ENCODE data around the gene FAM83E.
"Not testable (repeated sequence)": the region's sequence is repeated elsewhere in the genome, so short reads cannot be mapped to it uniquely, and the experiment has no call there.

FAM83E gene

DNA sequence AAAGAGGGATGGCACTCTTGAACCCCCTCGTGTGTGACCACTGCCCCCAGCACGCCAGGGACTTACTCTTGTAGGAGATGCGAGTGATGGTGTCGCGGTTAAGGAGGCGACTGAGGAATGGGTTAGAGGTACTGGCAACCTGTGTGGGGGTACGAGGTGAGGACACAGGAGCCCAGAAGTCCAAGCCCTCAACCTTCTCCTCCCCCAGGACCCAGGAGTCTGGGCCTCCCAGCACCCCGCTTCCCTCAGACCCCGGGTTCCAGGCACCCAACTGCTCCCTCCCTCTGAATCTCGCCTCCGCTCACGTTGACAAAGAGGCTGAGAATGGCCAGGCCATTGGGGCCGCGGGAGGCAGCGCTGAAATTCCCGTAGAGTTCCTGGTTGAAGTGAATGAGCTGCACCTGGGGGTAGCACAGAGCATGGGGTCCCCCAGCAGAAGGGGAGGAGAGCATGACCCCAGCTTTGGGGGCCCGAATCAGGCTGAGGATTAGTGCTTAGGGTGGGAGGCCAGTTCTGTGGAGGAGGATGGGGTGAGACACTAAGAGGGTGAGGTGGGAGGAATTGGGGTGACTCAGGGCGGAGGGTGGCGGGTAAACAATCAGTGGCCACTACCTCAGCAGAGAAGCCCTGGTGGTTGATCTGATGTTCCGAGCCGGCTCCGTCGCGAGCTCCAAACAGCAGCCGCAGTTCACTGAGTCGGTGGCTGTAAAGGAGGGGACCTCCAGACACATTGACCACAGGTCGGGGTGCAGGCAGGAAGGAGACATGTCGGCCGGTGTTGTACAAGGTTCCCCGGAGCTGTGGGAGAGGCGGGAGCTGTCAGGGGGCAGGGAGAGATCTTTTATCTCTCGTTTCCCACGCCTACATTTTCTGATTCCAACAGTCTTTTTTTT, 24.9 kb upstream of the FAM83E start:
- peak; percentile 77 for DNase-seq (ENCODE audit: low spot score)

DNA sequence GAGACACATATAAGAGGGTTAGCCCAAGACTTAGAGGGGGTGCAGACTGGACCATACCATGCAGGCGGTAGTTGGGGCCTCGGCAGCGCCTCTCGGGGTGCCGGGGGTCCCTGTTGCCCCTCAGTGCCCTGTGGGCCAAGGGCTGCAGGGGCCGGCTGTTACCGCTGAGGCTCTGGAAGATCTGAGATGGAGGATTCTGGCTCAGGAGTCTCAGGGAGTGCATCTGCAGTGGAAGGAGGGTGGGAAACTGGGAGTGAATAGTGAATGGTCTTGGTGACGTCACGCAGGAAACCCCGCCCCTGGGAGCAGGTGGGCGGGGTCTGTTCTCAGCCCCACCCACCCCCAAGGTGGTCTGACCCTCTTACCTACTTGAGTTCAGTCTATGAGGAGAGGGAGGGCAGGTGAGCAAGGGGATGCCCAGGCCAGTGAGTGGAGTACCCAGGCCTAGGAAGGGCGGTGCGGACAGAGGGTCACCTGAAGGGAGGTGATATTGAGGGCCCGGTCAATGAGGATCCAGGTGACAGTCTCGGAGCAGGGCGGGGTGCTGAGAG, 24.0 kb upstream of the FAM83E start:
- DNase-seq (ENCODE audit: low spot score): no peak

DNA sequence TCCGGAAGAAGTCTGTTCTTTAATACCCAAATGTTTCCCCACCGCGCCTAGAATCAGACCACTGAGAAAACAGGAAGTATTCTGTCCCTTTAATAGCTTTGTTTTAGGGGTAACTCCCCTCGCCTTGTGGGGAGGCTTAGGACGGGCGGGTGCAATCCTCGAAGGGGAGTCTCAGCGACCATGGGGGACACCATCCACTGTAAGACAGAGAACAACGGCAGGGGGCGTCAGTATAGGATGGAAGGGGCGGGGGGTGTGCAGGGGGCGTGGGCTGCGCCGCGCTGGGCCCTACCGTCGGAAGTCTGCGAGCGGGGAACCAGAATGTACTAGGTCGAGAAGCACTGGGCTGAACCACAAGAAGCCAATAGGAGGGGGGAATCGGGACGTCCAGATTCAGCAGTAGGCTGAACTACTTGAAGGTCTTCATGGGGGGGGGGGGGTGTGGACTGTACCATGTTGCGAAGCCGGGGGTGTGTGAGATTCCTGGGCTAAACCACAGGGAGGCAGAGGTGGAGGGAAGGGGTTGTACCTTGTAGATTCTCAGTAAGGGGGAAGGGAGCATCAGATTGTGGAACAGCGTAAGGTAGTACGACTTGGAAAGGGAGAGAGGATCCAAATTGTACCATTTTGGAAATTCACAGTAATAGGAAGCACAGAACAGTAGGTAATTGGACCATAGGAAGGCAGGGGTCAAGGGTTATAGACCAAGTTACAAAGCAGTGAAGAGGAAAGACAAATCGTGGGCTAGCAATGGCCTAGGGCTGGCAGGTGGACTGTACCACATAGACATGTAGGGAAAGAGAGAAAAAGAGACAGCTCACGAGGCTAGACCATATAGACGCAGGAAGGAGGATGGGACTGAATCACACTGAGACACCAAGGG, 23.3 kb upstream of the FAM83E start:
- DNase-seq (ENCODE audit: low spot score): peak; percentile 96

DNA sequence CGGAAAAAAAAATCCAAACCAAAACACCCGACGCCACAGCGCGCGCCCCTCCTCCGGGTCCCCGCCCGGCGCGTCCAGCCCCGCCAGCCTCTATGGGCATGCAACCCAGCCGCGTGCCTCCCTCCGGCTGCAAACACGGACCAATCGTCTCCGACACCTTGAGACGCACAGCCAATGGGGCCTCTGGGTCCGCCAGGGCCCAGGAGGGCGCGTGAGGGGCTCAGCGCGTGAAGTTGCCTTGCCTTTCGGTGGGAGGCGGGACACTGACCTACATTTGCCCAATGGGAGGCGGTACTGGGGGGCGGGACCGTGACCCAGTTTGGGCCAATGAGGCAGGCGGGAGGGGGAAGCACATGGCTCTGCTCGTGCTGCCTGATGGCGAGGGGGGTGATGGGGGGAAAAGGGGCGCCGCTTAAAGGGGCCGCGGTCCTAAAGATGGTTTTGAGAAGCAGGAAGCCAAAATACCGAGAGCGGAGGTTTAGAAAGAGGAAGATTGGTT, 22.6 kb upstream of the FAM83E start:
- DNase-seq (ENCODE audit: low spot score): peak; percentile 99

DNA sequence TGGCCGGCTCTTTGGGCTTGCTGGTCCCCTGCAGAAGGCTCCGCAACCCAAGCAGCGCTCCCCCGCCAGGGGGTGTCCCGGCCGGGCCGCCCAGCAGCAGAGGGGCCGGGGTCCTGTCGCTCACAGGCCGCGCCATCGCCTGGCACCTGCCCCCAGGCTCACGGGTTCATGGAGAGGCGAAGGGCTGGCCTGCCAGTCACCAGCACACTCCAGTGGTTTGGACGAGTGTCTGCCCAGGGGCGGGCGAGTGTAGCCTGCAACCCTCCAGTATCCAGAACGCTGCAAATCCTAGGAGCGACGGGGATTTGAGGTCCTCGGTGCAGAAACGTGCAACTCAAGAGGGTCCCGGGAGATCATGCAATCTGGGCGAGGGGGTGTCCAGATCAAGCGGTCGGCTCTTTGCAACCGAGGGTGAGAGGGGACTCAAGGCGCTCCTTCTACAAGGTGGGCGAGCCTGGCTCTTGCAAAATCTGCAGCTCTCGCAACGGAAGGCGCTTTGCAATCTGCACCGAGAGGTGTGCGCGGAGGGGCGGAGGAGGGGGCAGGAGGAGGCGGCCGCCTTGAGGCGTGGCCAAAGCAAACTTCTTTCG, 22.1 kb upstream of the FAM83E start, which contains the start of gene DBP:
TSS of gene DBP (minus strand) at position 521 of the 590 bp plus-strand sequence. CDS start at position 136, 385 bp downstream.
- DNase-seq (ENCODE audit: low spot score): peak; percentile 73

DNA sequence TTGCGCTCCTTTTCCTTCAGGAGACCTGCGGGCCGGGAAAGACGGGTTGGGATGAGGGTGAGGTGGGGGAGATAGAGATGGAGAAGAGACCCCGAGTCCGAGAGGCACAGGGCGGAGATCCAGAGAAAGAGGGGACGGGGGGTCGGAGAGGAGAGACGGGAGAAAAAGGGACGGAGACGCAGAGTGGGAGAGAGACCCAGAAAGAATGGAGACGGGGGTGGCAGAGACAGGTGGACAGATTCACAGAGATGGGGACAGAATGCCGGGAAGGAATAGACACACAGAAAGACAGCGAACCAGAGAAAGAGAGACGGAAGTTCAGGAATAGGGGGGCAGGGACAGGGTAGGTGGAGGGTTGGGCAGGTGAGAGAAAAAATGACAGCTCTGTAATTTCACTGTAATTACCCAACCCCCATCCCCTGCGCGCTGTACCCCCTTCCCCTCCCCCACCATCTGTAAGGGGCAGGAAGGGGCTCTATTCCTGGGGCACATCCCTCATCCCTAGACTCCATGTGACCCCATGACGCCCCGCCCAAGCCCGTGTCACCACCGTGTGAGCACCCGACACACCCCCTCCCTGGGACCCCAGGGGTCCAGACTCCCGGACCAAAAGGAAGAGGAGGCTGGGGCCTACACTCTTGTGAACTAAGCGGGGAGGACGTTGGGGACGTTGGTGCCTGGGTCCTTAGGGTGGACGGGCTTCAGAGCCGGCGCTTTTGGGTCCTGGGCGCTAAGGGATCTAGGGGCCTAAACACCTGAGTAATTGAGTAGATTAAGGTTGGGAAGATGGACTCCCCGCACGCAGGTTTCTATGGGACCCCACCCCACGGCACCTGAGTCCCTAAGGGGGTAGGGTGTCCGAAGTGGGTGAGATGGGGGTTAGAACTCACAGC, 21.3 kb upstream of the FAM83E start:
- DNase-seq (ENCODE audit: low spot score): no peak

DNA sequence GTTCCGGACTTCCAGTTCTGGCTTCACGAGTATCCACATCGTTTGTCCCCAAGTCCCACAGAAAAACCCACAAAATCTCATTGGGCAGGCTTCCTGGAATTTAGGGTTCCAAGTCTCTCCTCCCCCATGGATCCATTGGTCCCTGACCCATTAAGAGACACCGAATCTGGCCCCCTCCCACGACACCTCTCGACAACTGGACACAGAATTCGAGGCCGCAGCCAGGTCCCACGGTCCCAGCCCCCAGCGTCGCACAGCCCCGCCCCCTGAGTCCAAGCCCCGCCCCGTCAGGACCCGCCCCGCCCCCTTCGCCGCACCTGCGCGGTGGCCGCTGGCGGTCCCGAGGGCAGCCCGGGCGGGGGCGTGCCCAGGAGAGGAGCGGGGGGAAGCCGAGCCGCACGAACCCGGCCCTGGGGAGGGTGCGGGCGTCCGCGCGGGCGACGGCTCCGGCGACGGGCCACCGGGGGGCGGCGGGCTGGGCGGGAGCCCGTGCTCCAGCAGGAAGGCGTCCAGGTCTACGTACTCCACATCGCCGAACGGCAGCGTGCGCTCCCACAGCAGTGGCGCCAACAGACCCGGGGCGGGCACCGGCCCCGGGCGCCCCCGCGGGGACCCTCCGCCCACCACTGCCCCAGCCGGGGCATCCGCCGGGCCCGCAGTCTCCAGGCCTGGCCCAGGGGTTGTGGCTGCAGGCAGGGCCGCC, 20.5 kb upstream of the FAM83E start:
- DNase-seq (ENCODE audit: low spot score): peak; percentile 68

DNA sequence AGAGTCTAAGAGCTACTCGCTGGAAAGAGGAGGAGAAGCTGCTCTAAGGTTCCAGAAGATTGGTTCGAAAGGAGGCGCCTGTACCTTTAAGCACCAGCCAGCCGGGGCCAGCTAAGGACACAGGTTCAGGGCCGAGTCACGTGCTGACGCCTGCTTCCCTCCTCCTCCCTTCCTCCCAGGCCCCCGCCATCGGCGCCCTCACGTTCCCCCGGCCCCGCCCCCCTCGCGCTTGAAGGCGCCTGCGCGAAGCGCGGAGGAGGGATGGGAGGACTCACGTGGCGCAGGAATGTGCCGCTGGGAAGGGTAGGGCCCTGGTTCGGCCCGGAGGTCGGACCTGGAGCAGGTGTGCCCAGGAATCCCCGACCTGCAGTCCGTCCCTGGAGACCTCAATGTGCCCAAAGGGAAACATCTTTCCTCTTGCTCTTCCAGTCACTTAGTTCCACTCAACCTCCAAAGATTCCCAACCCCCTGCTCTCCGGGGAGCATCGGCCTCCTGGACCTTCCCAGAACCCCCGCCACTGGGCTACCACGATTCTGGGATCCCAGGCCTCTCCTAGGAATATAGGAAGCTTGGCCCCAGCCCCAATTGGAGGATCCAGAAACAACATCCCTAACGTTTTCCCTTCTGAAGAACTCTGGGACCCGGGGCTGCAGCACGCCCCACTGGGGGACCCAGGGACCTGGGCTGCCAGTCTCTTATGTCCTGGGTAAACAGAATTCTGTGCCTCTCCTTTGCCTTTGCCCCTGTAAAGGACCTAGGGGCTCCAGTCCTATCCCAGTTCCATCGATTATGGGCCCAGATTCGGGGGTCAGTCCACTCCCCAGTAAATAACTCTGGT, 19.8 kb upstream of the FAM83E start:
- peak; percentile 97 for DNase-seq (ENCODE audit: low spot score)

DNA sequence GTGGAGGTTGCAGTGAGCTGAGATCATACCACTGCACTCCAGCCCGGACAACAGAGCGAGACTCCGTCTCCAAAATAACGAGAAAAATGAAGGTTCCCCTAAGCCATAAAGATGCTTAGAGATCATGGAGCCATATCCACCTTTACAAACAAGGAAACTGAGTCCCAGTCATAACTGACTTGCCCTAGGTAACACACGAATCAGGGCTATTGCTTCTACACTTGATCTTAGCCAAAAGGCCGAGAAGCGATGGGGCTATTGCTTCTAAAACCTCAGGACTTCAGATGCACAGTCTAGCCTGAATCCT, 19.1 kb upstream of the FAM83E start:
- no peak for DNase-seq (ENCODE audit: low spot score)

DNA sequence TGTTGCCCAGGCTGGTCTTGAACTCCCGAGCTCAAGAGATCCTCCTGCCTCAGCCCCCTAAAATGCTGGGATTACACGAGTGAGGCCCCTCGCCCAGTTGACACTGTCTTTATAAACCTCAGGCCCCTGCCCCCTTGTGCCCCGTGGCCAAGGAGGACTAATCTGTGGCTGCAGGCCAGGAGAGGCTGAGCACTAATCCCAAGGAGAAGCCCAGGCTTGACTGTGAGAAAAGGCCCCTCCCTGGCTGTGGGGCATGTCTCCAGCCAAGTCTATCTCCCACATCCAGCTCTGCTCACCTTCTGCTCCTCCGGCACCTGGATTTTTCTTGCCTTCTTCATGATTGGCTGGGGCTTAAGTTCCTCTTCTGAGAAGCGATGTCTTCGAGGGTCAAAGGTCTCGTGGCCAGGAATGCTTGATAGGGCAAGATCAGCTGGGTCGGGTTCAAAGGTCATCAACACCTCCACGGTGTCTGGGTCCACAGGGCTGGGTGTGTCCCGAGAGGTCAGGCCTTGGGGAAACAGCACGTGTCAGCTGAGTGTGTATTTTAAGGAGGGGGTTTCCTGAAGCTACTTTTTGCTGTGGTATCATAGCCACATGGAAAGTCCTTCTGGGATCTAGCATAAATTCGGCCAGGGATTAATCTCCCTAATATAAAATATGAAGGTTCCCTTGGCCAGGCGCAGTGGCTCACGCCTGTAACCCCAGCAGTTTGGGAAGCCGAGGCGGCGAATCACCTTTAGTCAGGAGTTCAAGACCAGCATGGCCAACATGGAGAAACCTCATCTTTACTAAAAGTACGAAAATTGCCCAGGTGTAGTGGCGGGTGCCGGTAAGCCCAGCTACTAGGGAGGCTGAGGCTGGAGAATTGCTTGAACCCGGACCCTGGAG, 18.5 kb upstream of the FAM83E start:
- DNase-seq (ENCODE audit: low spot score): no peak

DNA sequence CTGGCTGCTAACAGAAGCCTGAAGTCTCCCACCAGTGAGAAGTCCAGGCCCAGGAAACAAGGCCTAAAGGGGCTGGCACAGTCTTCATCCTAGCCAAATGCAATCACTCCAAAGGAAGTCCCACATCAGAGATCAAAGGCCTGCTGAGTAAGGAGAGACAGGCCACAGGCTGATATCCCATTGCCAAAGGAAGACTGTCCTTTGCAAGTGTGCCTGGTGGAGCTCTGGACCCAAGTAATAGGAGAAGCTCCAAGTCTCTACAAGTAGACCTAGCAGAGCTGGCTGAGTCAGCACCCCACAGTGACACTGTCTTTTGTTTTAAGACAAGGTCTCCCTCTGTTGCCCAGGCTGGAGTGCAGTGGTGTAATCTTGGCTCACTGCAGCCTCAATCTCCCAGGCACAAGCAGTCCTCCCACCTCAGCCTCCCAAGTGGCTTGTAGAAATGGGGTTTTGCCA, 17.8 kb upstream of the FAM83E start:
- DNase-seq (ENCODE audit: low spot score): no peak

DNA sequence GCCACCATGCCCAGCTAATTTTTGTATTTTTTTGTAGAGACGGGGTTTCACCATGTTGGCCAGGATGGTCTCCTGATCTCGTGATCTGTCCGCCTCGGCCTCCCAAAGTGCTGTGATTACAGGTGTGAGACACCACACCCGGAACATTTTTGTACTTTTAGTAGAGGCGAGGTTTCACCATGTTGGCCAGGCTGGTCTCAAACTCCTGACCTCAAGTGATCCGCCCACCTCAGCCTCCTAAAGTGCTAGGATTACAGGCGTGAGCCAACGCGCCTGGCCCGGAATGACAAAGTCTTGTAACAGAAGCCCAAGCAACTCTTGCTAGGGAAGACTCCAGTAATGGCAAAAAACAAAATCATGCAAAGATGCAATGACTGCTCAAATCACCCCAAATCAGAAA, 17.4 kb upstream of the FAM83E start:
- DNase-seq (ENCODE audit: low spot score): not testable (repeated sequence)

DNA sequence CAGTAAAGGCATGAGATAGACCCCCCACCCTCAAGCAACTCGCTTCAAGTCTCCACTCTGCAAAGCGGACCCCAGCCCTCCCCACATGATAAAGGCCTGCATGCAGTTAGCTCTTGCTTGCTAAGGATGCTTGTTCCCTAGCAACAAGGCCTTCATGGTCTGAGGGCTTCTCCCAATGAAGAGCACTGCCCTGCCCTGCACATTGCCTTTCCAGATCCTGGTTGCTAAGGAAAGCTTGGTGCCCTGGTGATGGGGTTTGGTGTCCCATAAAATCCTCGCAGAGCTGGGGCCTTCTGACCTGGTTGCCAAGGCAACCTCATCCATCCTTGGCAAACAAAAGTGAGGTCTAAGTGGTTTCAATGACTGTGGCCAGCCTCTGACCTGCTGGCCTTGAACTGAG, 16.3 kb upstream of the FAM83E start:
- no peak for DNase-seq (ENCODE audit: low spot score)

DNA sequence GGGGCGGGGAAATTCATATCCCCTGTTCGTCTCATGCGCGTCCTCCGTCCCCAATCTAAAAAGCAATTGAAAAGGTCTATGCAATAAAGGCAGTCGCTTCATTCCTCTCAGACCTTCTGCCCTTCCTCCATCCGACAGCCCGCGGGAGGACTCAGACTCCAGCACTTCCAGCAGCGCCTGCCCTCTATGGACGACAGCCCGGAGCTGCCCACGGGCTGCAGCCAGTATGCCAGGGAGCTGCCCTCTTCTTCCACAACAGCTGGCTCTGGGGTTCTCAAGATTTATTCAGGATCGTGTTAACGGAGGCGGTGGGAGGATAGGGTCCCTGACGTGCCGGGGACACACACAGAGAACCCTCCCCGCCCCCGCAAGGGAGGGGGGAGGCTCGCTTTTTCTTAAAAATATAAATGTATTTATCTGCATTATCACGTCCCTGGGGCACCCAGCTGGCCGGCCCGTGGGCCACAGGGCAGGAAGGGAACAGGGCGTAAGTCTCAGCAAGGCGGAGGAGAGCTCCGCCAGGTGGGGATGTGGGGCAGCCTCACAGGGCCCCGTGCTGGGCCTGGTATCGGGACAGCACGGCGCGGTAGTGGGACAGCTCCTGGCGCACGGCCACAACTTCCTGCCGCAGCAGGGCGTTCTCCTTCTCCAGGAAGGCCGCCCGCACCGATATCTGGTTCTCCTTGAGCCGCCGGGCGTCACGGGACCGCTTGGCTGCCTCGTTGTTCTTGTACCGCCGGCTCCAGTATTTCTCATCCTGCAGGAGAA, 15.6 kb upstream of the FAM83E start:
- DNase-seq (ENCODE audit: low spot score): peak; percentile 74

DNA sequence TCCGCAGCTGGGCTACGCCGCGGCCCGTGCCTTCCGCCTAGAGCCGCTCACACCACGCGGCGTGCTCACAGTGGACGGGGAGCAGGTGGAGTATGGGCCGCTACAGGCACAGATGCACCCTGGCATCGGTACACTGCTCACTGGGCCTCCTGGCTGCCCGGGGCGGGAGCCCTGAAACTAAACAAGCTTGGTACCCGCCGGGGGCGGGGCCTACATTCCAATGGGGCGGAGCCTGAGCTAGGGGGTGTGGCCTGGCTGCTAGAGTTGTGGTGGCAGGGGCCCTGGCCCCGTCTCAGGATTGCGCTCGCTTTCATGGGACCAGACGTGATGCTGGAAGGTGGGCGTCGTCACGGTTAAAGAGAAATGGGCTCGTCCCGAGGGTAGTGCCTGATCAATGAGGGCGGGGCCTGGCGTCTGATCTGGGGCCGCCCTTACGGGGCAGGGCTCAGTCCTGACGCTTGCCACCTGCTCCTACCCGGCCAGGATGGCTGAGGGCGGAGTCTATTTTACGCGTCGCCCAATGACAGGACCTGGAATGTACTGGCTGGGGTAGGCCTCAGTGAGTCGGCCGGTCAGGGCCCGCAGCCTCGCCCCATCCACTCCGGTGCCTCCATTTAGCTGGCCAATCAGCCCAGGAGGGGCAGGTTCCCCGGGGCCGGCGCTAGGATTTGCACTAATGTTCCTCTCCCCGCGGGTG, 14.9 kb upstream of the FAM83E start:
- peak; percentile 92 for DNase-seq (ENCODE audit: low spot score)

DNA sequence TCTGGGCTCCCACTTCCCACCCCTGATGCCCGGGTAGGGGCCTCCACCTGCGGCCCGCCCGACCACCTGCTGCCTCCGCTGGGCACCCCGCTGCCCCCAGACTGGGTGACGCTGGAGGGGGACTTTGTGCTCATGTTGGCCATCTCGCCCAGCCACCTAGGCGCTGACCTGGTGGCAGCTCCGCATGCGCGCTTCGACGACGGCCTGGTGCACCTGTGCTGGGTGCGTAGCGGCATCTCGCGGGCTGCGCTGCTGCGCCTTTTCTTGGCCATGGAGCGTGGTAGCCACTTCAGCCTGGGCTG, 14.4 kb upstream of the FAM83E start:
- no peak for DNase-seq (ENCODE audit: low spot score)
